GM19043 (cell line): ENCODE results near the gene RAB17.

Source experiments
- ATAC-seq: cut with Tn5 transposase; IDR thresholded peaks from one replicate; pipeline ENCODE4 v1.9.1; 2021; ENCODE audit warnings: low read depth; ENCODE audit not compliant: unreplicated experiment

RAB17 gene

GRCh38 chr2:237581326-237581725, 9.2 kb downstream of the RAB17 start:
- ATAC-seq = no peak

DNA sequence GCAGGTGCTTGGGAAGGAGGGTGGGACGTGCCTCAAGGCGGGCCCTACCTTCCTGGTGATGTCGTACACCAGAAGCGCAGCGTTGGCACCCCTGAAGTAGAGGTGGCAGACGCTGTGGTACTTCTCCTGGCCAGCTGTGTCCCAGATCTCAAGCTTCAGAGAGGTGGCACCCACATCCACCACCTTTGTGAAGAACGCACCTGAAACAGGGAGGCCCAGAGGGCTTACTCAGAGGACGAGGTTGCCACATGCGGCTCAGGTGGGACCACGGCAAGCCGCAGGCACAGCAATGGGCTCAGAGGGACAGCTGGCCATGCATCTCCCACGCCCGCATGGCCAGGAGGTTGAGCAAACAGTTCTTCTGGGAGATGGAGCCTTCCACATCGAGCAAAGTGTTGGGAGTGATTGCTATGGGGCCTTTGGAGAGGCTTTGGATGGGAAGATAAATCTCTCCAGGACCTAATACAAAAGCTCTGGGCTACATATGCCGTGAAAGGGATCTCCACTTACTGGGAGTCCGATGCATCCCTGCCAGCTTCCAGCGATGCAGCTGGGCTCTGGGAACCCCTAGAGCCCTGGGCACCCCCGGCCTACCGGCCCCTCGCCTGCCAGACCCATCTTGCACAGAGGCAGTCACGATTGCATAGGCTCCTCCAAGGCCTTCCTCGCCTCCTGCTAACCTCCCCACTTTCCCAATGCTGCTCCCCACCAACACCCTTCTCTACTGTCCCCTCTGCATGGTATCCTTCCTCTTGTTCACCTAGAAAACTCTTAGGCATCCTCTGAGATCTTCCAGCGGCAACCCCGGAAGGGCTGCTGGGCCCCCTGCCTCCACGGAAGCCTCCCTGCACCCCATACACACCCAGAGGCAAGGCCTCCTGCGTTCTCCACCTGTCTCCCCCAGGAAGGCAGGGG, 12.3 kb downstream of the RAB17 start:
- ATAC-seq = no peak

- no peak for ATAC-seq
Observed at GRCh38 chr2:237577458-237577857, 13.1 kb downstream of the RAB17 start.

- no peak for ATAC-seq
Observed at GRCh38 chr2:237576974-237577373, 13.6 kb downstream of the RAB17 start.

DNA sequence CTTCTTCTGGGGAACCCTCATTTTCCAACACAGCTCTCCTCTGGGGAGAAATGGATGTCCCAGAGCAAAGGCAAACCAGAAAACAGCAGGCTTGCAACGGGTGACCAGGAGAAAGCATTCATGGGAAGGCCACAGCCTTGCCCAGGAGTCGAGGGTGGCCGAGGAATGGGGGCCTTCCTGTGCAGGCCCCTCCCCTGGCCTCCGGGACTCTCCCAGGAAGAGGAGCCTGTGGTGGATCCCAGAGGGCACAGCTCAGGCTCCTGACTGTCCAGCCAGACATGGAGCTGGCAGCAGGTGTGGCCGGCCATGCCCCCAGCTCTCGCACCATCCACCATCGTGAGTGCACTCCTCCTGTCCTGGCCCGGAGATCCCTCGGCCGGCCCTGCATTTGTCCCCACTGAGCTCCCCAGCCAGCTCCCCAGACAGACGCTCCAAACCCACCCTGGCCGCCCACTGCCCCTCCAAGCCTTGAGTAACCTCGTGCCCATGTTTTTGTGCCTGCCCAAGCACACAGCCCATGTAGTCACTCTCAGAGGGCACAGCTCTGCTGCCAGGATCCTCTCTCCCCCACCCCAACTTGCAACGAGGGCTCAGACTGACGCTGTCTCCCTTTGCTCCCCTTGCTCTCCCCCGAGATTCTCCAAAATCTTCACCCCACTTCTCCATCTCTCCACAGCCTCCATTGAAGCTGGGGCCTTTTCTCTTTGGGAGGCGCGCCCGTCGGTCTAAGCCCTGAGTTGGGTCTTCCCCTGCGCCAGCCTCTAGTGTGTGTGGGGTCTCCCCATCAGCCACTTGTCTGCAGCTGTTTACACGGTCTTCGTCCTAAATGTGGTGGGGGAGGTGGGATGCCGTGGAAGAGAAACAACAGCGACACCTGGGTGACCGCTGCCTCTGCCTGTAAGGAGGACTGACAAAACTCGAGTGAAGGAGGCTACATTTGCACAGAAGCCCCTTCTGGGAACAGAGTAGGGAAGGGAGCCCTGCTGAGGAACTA, 14.4 kb downstream of the RAB17 start:
- ATAC-seq = no peak

- no peak for ATAC-seq
Observed at GRCh38 chr2:237574894-237575868, 15.4 kb downstream of the RAB17 start.

- no peak for ATAC-seq
Observed at GRCh38 chr2:237574467-237574866, 16.1 kb downstream of the RAB17 start.

- ATAC-seq = no peak
Observed at GRCh38 chr2:237573721-237574415, 16.7 kb downstream of the RAB17 start.

DNA sequence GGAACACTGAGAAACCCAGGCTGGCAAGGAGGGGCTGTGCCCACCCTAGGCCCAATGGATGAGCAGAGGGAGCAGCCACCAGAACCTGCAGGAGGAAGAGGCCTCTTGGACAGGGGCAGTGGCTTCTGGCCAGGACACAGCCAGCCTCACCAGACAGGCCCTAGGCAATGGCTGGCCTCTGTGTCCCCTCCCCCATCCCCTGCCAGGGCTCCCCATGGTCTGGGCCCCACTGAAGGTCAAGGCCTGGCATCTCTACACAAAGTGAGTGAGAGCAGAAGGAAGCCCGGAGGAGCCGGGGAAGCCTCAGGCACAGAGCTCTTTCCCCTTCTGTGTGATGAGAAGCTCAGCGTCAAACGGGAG, 17.8 kb downstream of the RAB17 start:
- ATAC-seq = no peak

- ATAC-seq = peak; percentile 98
Observed at GRCh38 chr2:237572021-237572741, 18.4 kb downstream of the RAB17 start.

DNA sequence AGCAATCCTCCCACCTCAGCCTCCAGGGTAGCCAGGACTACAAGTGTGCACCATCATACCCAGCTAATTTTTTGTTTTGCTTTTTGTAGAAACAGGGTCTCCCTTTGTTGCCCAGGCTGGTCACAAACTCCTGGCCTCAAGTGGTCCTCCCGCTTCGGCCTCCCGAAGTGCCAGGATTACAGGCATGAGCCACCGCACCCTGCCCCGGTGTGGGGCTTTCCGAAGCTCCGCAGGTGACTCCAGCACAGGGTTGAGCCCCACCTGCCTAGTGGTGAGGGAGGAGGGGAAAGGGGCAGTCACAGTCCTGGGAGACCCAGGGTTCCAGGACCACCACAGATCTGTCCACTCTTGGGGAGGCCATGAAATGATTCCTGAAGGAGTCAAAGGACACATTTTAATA, 19.0 kb downstream of the RAB17 start:
- ATAC-seq = no peak

DNA sequence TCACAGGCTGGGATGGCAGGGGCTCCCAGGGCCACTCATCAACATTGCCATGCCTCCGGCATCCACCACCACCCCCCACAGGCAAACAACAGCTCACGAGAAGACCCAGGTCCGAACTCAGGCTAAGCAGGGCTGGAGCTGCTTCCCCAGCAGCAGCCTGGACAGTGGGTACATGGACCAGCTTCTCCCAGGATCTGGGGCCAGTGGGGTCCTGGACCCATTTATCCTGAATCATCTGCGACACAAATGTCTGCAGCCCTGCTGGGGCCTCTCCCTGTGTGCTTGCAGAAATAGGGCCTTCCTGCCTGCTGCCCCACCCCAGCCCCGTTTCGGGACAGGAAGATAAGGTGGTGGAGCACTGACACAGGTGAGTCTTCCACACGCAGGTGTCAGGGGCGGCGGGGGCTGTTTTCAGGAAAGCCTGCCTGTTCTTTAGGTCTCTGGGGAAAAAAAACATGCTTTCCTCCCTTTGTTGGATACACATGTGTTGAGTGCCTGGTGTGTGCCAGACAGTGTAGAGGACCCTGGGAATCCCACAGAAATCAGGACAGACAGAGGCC, 19.7 kb downstream of the RAB17 start:
- no peak for ATAC-seq

GRCh38 chr2:237569896-237570295, 20.6 kb downstream of the RAB17 start:
- no peak for ATAC-seq

- ATAC-seq = no peak
Observed at GRCh38 chr2:237569041-237569440, 21.5 kb downstream of the RAB17 start.

DNA sequence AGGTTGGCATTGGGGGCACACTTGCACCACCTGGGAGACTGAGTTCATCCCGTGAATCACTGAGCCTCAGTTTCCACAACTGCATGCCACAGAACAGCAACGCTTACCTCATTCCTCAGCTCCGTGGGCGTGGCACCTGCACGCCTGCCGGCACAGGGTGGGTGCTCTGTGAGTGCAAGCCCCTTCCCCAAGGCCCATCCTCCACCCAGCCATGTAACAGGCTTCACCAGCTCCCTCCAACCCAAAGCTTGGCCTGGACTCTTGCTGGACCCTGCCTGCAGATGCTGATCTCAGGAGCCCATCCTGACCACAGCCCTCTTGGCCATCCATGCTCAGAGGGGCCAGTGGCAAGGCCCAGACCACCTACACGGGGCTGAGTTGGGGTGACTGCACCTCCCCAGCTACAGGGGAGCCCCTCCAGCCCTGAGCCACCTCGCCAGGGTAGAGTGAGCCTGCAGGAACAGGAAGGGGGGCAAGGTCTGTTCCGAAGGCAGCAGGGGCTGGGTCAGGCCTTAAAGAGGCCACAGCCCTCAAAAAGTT, 22.3 kb downstream of the RAB17 start:
- ATAC-seq = no peak

DNA sequence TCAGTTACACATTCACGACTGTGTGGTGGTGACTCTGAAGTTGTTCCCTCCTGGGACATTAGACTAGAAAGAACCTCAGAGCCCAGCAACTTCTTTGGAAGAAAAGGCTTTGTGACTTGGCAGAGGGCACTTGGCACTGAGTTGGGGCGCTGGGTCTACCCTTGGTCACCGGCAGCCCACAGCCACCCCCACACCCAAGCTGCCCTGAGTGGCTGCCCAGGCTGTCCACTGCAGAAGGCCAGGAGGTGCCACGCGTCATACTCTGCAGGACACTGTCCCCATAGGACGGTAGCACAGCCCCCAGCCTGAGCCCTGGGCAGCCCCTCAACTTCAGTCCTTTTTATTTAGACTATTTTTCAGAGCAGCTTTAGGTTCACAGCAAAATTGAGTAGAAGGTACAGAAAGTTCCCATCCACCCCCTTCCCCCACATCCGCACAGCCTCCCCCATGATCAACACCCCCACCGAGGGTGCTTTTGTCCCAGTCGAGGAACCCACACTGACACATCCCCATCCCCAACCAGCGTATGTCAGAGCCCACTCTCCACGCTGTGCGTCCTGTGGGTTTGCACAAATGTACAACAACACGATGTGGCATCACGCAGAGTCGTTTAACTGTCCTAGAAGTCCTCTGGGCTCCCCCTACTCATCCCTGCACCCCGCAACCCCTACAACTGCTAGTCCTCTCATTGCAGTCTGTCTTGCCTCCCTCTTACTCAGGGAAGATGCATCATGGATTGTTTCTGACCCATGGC, 23.1 kb downstream of the RAB17 start:
- no peak for ATAC-seq

GRCh38 chr2:237566401-237567235, 23.9 kb downstream of the RAB17 start, which contains the start of gene PRLH:
PRLH (plus strand) TSS chr2:237566574; CDS start chr2:237566574, 0 bp downstream.
- no peak for ATAC-seq
